LNCAP (cell line): ENCODE results near the gene HCFC1.

Source experiments
- CTCF ChIP-seq: fragments of 450-650 bp; IDR thresholded peaks from 2 replicates; pipeline ENCODE4 v1.5.1; 2017; ENCODE audit warnings: mild to moderate bottlenecking

Gene HCFC1

GRCh38 chrX:153969125-153969903 lies 2.3 kb downstream of the HCFC1 start:
- no peak for TF ChIP-seq CTCF

DNA sequence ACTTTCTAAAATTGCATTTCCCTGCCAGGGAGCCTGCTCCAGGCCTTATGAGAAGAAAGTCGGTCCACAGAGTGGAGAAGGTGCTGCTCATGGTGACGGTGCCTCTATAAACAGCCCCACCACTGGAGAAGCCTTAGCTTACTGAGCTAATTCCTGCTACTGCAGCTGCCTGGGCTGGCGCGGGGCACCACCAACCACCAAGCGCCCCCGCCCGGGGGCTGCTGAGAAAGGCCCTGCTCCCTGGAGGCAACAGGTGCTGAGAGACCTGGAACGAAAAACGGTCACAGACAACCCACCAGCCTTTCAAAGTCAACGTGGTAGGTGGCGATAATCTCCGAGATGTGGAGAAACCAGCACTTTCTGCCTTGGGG lies 2.9 kb downstream of the HCFC1 start:
- TF ChIP-seq CTCF = peak; percentile 15; the same call in 1 of the 2 replicates

DNA sequence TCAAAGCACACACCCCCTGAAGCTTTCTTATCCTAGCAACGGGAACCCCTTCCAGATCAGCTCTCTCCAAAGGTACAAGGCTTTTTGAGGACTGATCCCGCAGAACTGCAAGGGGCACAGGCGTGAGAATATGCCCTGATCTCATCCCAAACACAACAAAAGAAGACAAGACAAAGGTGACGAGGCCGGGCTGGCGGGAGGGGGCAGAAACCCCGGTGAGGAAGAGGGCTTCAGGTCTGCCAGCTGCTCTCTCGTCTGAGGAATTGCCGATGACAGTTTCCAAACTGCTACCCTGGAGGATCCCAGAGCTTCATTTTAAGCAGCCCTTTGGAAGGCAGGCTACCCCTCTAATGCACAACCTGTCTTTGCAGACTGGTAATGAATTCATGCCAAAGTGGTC lies 3.4 kb downstream of the HCFC1 start:
- TF ChIP-seq CTCF = no peak

DNA sequence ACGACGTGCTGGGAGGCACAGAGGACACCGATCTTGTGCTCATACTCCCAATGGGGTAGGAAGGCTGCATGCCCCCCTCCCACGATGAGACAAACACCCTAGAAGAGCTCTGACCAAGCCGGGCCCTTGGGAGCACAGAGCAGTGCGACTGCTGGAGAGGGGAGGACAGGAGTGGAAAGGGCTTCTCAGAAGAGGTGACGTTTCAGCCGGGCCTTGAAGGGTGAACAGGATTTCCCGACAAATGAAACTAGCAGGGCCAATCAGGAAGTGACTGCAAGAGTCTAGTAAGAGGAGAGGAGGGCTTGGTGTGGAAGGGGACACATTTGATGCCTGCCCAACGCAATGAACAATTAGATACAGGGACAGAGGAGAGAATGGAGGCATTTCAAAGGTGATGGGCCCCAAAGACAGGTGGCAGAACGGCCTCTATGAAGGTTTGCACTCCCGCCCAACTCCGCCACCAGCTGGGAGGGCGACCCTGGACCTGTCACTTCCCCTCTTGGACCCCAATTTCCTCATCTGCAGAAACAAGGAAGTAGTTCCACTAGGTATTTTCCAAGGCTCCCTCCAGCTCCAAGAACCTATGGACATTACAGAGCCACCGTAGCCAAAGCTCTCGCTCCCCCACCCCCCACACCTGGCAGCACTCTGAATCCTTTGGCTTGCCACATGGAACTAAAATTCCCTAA lies 3.9 kb downstream of the HCFC1 start:
- no peak for TF ChIP-seq CTCF

DNA sequence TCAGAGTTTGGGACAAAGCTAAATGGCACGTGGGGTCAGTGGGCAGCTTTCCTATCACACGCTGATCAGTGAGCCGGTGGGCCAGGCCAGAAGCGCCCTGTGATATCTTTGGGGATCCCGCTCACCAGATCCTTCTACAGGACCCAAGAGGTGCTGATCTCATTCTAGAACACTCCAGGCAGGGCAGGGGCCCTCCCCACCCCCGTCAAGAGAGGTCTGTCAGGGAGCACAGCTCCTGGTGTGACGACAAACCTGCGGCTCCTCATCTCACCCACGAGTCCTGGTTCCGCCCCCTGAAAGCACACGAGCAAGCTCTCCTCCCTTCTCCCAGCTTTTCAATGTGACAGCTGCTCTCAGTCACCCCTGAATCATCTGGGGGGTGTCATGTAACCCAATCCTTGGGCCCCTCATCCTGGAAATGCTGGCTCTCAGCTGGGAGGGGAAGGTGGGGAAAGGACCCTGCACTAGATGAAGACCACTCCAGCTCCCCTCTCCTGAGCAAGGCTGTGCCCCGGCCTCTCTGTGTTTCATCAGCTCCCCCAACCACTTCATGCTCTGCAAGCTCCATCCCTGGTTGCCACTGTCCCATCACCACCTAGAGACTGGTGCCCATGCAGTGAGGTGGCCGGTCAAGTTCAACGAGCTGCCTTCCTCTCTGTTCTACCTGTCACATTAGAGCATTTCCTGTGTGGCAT lies 4.6 kb downstream of the HCFC1 start:
- TF ChIP-seq CTCF = no peak

GRCh38 chrX:153966283-153966688 lies 5.3 kb downstream of the HCFC1 start:
- no peak for TF ChIP-seq CTCF

DNA sequence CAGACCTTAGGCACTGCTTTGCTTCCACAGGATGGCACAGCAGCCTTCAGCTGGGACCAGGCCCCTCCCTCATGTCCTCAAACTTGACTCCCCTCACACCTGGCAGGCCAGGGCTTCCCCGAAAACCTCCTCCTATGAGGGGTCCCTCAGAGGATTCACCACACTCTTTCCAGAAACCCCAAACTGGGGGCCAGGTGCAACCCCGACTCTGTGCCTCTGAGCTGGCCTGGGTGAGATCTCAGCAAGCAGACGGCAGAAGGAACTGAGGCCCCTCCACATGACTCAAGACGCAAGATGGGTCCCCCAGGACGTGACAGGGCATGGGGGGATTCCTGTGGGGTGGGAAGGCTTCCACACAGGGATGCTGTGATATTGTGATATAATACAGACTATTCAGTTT lies 6.2 kb downstream of the HCFC1 start:
- no peak for TF ChIP-seq CTCF
